CD4-positive, alpha-beta memory T cell (primary cell): ENCODE results near the gene SLC25A4. TPM values are rescaled to one million over a fixed set of nuclear protein-coding genes. Genes with fewer than 3 reads are reported as not detected.
A peak's percentile ranks its signal among the peaks of the same experiment; 100 is the strongest.
"Not testable (repeated sequence)": the region's sequence is repeated elsewhere in the genome, so short reads cannot be mapped to it uniquely, and the experiment has no call there.

Experiments used
- CTCF ChIA-PET: fragments of 350-600 bp; sonication (Branson Sonifier 250); formaldehyde crosslinking; loops from one replicate; lab custom pipeline; 2021; ENCODE audit warnings: inconsistent platforms; ENCODE audit not compliant: partially characterized antibody; lab: Charles Lee
- POLR2A ChIA-PET: fragments of 350-600 bp; sonication (Branson Sonifier 250); formaldehyde crosslinking; loops from one replicate; lab custom pipeline; 2021; ENCODE audit not compliant: partially characterized antibody; lab: Charles Lee
- DNase-seq, 5 donors: peaks; one replicate each; pipeline versions ENCODE4 v3.0.0 to v3.0.0-alpha.2; 2020 to 2022; ENCODE audit warnings: mixed read lengths in 1 of 5
- H3K27ac ChIP-seq: one replicate; pipeline ENCODE4 v1.7.0; 2013; ENCODE audit warnings: low read depth, low read length
- H3K27me3 ChIP-seq: 2 replicates; pipeline ENCODE4 v1.7.0; 2013; ENCODE audit warnings: mild to moderate bottlenecking, low read length, moderate library complexity; ENCODE audit not compliant: insufficient read depth
- H3K36me3 ChIP-seq: 2 replicates; pipeline ENCODE4 v1.7.0; 2013; ENCODE audit warnings: mild to moderate bottlenecking, low read length, moderate library complexity; ENCODE audit not compliant: insufficient read depth
- H3K4me1 ChIP-seq: 2 replicates; pipeline ENCODE4 v1.7.0; 2013; ENCODE audit warnings: mild to moderate bottlenecking, low read length, moderate library complexity; ENCODE audit not compliant: insufficient read depth
- H3K4me3 ChIP-seq, 2 donors: one replicate each; pipeline ENCODE4 v1.7.0; 2013; ENCODE audit warnings: low read length in 2 of 2, mild to moderate bottlenecking in 1 of 2
- H3K9me3 ChIP-seq, 2 donors: one replicate each; pipeline ENCODE4 v1.7.0; 2013; ENCODE audit warnings: low read length in 2 of 2, control low read depth in 1 of 2; ENCODE audit not compliant: control insufficient read depth in 1 of 2
- H3K27ac Mint-ChIP-seq, 7 donors: one replicate each; pipeline ENCODE4 v1.8.0; 2020 to 2021; ENCODE audit warnings: mixed read lengths in 7 of 7, mild to moderate bottlenecking in 6 of 7, inconsistent platforms in 3 of 7, moderate library complexity in 3 of 7
- H3K27me3 Mint-ChIP-seq, 2 donors: one replicate each; pipeline ENCODE4 v1.8.0; 2020 to 2021; ENCODE audit warnings: mixed read lengths in 2 of 2
- H3K36me3 Mint-ChIP-seq, 2 donors: one replicate each; pipeline ENCODE4 v1.8.0; 2020 to 2021; ENCODE audit warnings: mixed read lengths in 2 of 2, inconsistent platforms in 1 of 2, mild to moderate bottlenecking in 1 of 2
- H3K4me1 Mint-ChIP-seq, 4 donors: one replicate each; pipeline ENCODE4 v1.8.0; 2020 to 2021; ENCODE audit warnings: mixed read lengths in 4 of 4, mild to moderate bottlenecking in 1 of 4
- H3K4me3 Mint-ChIP-seq, 8 donors: one replicate each; pipeline ENCODE4 v1.8.0; 2020 to 2021; ENCODE audit warnings: mixed read lengths in 8 of 8, mild to moderate bottlenecking in 7 of 8, moderate library complexity in 6 of 8, inconsistent platforms in 3 of 8
- H3K9me3 Mint-ChIP-seq, 8 donors: one replicate each; pipeline ENCODE4 v1.8.0; 2020 to 2021; ENCODE audit warnings: mixed read lengths in 8 of 8, mild to moderate bottlenecking in 5 of 8, inconsistent platforms in 3 of 8, moderate library complexity in 1 of 8
- intact Hi-C: fragments of 100-400 bp; cut with micrococcal nuclease; formaldehyde crosslinking; loops from one replicate; pipeline ENCODE4 v1.15.1; 2023
- polyA plus RNA-seq, 2 donors: library from polyadenylated mRNA; unstranded; fragments of 300-500 nt; fragmentation: Illumina TruSeq; gene quantifications; one replicate each; pipeline ENCODE4 v1.2.3, GENCODE V29; 2021
- total RNA-seq, 2 experiments: library from RNA; stranded (reverse); gene quantifications; one replicate each; pipeline ENCODE4 v1.2.3, GENCODE V29; 2021

Gene SLC25A4
- total and polyA plus RNA-seq, 4 experiments from 2014 or later, result 6.4 to 9.0 (median 7.5) TPM

GRCh38 chr4:185198189-185198588 is 55.1 kb downstream of the SLC25A4 start:
- DNase-seq, H3K9me3 ChIP-seq, H3K27ac ChIP-seq, H3K9me3 Mint-ChIP-seq, H3K4me3 ChIP-seq, intact Hi-C loops, H3K27me3 Mint-ChIP-seq, H3K4me3 Mint-ChIP-seq, H3K27me3 ChIP-seq, H3K36me3 ChIP-seq: not testable (repeated sequence)
- Mint-ChIP-seq H3K27ac (peak overlapping the region in 2 of 7 donors; percentile 52 to 64), H3K4me1 (peaks cover 26 to 64% (median 42%) of the 10 kb centered on the region in 4 donors), H3K36me3 (peaks cover 11 to 14% of the 10 kb centered on the region in 2 donors)
- H3K4me1 ChIP-seq, result peaks cover 21% of the 10 kb centered on the region
- ChIA-PET CTCF (interaction anchor here (2.5 to 3.1 kb wide), 2 partner anchors 12 to 15 kb away, joined by 12 to 16 read pairs; no protein-coding TSS in a partner anchor), POLR2A (interaction anchor here (1.6 kb wide), 1 partner anchor 11 kb away, joined by 4 read pairs; the partner anchor contains the start of gene SNX25)

Other genes starting within 250 kb of the SLC25A4 start
- not detected for gene HELT, start 124.8 kb upstream of the SLC25A4 start, total RNA-seq
- gene HELT, start 124.8 kb upstream of the SLC25A4 start, polyA plus RNA-seq, result not detected
- 10 to 100 TPM; 41.6 to 41.9 TPM for gene CFAP97, start 60.7 kb downstream of the SLC25A4 start, total RNA-seq
- 100 to 1,000 TPM; 123 to 128 TPM for gene CFAP97, start 60.7 kb downstream of the SLC25A4 start, polyA plus RNA-seq
- 10 to 100 TPM; 23.0 to 24.5 TPM for gene SNX25, start 66.3 kb downstream of the SLC25A4 start, total RNA-seq
- 1 to 10 TPM; 3.5 to 8.4 TPM for gene SNX25, start 66.3 kb downstream of the SLC25A4 start, polyA plus RNA-seq